IPS DF 6.9 (cell line): ENCODE measurements around the gene NEK5.
"Not testable (repeated sequence)": the region's sequence is repeated elsewhere in the genome, so short reads cannot be mapped to it uniquely, and the experiment has no call there.

ENCODE experiments used
- DNase-seq: peaks from one replicate; pipeline ENCODE4 v3.0.0-alpha.2; 2013; ENCODE audit warnings: low read depth, low spot score
- H3K27ac ChIP-seq: one replicate; pipeline ENCODE4 v1.5.1; 2013; ENCODE audit warnings: low read length, control low read depth
- H3K27me3 ChIP-seq: 2 replicates; pipeline ENCODE4 v1.6.1; 2013; ENCODE audit warnings: mild to moderate bottlenecking, low read length; ENCODE audit not compliant: control insufficient read depth, insufficient read depth
- H3K36me3 ChIP-seq: 2 replicates; pipeline ENCODE4 v1.6.1; 2013; ENCODE audit warnings: low read length; ENCODE audit not compliant: control insufficient read depth, insufficient read depth
- H3K4me1 ChIP-seq: 2 replicates; pipeline ENCODE4 v1.6.1; 2013; ENCODE audit warnings: low read length; ENCODE audit not compliant: control insufficient read depth, insufficient read depth
- H3K4me3 ChIP-seq: 2 replicates; pipeline ENCODE4 v1.5.1; 2013; ENCODE audit warnings: mild to moderate bottlenecking, low read length
- H3K9me3 ChIP-seq: 2 replicates; pipeline ENCODE4 v1.6.1; 2013; ENCODE audit warnings: low read length, inconsistent platforms; ENCODE audit not compliant: control insufficient read depth, insufficient read depth
- WGBS: extraction: QIAGEN DNeasy Blood & Tissue Kit; methylation state at CpG from one replicate; pipeline ENCODE4 v1.1.7; 2013; ENCODE audit warnings: mixed read lengths, missing lambda C conversion rate; ENCODE audit not compliant: insufficient read length, insufficient coverage; 5-methylcytosine and 5-hydroxymethylcytosine counted together

NEK5 gene

GRCh38 chr13:52109116-52109670, 19.7 kb downstream of the NEK5 start:
- no peak for DNase-seq
- no peaks in the 10 kb centered on the region for H3K4me1 ChIP-seq
- no peaks in the 10 kb centered on the region for H3K9me3 ChIP-seq
- no peak overlapping the region for H3K27ac ChIP-seq
- WGBS, result no CpG with 5 or more reads among the region's 1 CpG
- H3K36me3 ChIP-seq, result no peaks in the 10 kb centered on the region
- no peak overlapping the region for H3K4me3 ChIP-seq
- no peaks in the 10 kb centered on the region for H3K27me3 ChIP-seq

- H3K36me3 ChIP-seq, result no peaks in the 10 kb centered on the region
Observed at GRCh38 chr13:52105841-52106240, 23.0 kb downstream of the NEK5 start.

GRCh38 chr13:52104624-52105023, 24.2 kb downstream of the NEK5 start:
- WGBS, result no CpG with 5 or more reads among the region's 1 CpG
- H3K27ac ChIP-seq, result no peak overlapping the region
- no peaks in the 10 kb centered on the region for H3K4me1 ChIP-seq
- no peaks in the 10 kb centered on the region for H3K27me3 ChIP-seq
- H3K36me3 ChIP-seq, result no peaks in the 10 kb centered on the region
- H3K9me3 ChIP-seq, result no peaks in the 10 kb centered on the region
- no peak for DNase-seq
- H3K4me3 ChIP-seq, result no peak overlapping the region

More at GRCh38 chr13:52105841-52106240, 23.0 kb downstream of the NEK5 start:
- H3K4me1 ChIP-seq, result no peaks in the 10 kb centered on the region
- WGBS, result no CpG with 5 or more reads among the region's 1 CpG
- H3K27me3 ChIP-seq, result no peaks in the 10 kb centered on the region
- DNase-seq, result no peak
- H3K4me3 ChIP-seq, result no peak overlapping the region
- H3K9me3 ChIP-seq, result no peaks in the 10 kb centered on the region
- H3K27ac ChIP-seq, result no peak overlapping the region

- no CpG with 5 or more reads among the region's 5 CpGs for WGBS
- no peak for DNase-seq
- no peaks in the 10 kb centered on the region for H3K36me3 ChIP-seq
Observed at GRCh38 chr13:52103386-52103785, 25.5 kb downstream of the NEK5 start.

GRCh38 chr13:52102423-52102822, 26.4 kb downstream of the NEK5 start:
- not testable (repeated sequence) for H3K4me3 ChIP-seq, H3K27me3 ChIP-seq, H3K36me3 ChIP-seq, H3K4me1 ChIP-seq, H3K9me3 ChIP-seq, DNase-seq, H3K27ac ChIP-seq
- no CpG with 5 or more reads among the region's 3 CpGs for WGBS

More at GRCh38 chr13:52103386-52103785, 25.5 kb downstream of the NEK5 start:
- no peaks in the 10 kb centered on the region for H3K9me3 ChIP-seq
- H3K4me3 ChIP-seq, result no peak overlapping the region
- H3K4me1 ChIP-seq, result no peaks in the 10 kb centered on the region
- no peak overlapping the region for H3K27ac ChIP-seq
- H3K27me3 ChIP-seq, result no peaks in the 10 kb centered on the region

- no peak overlapping the region for H3K27ac ChIP-seq
- WGBS, result no CpG with 5 or more reads among the region's 5 CpGs
- no peaks in the 10 kb centered on the region for H3K4me1 ChIP-seq
- H3K27me3 ChIP-seq, result no peaks in the 10 kb centered on the region
- H3K36me3 ChIP-seq, result no peaks in the 10 kb centered on the region
- no peaks in the 10 kb centered on the region for H3K9me3 ChIP-seq
- no peak overlapping the region for H3K4me3 ChIP-seq
- no peak for DNase-seq
Observed at GRCh38 chr13:52097197-52097596, 31.7 kb downstream of the NEK5 start.

- Histone ChIP-seq H3K36me3 (no peaks in the 10 kb centered on the region), H3K27me3 (no peaks in the 10 kb centered on the region), H3K4me1 (no peaks in the 10 kb centered on the region), H3K4me3 (no peak overlapping the region), H3K9me3 (no peaks in the 10 kb centered on the region), H3K27ac (no peak overlapping the region)
- DNase-seq, result no peak
- no CpG with 5 or more reads among the region's 3 CpGs for WGBS
Observed at GRCh38 chr13:52096748-52097147, 32.1 kb downstream of the NEK5 start.

GRCh38 chr13:52096062-52096461, 32.8 kb downstream of the NEK5 start:
- no peak overlapping the region for H3K4me3 ChIP-seq
- H3K36me3 ChIP-seq, result no peaks in the 10 kb centered on the region
- no peak for DNase-seq
- no peaks in the 10 kb centered on the region for H3K9me3 ChIP-seq
- no peaks in the 10 kb centered on the region for H3K4me1 ChIP-seq
- no peaks in the 10 kb centered on the region for H3K27me3 ChIP-seq
- no peak overlapping the region for H3K27ac ChIP-seq
- WGBS, result no CpG with 5 or more reads among the region's 2 CpGs

GRCh38 chr13:52092087-52092486, 36.8 kb downstream of the NEK5 start:
- Histone ChIP-seq H3K4me1 (no peaks in the 10 kb centered on the region), H3K27ac (no peak overlapping the region), H3K27me3 (no peaks in the 10 kb centered on the region), H3K36me3 (no peaks in the 10 kb centered on the region), H3K9me3 (no peaks in the 10 kb centered on the region), H3K4me3 (no peak overlapping the region)
- no peak for DNase-seq
- WGBS, result no CpG with 5 or more reads among the region's 2 CpGs

- Histone ChIP-seq H3K9me3 (no peaks in the 10 kb centered on the region), H3K27me3 (no peaks in the 10 kb centered on the region), H3K4me1 (no peaks in the 10 kb centered on the region), H3K27ac (no peak overlapping the region), H3K4me3 (no peak overlapping the region), H3K36me3 (no peaks in the 10 kb centered on the region)
- 100% methylated on average over 1 of the region's 2 CpGs for WGBS
- no peak for DNase-seq
Observed at GRCh38 chr13:52091473-52091872, 37.4 kb downstream of the NEK5 start.

GRCh38 chr13:52085421-52085820, 43.5 kb downstream of the NEK5 start:
- Histone ChIP-seq H3K27me3 (no peaks in the 10 kb centered on the region), H3K4me1 (no peaks in the 10 kb centered on the region), H3K36me3 (no peaks in the 10 kb centered on the region), H3K27ac (no peak overlapping the region), H3K9me3 (no peaks in the 10 kb centered on the region), H3K4me3 (no peak overlapping the region)
- WGBS, result no CpG with 5 or more reads among the region's 2 CpGs
- no peak for DNase-seq
